Esophagus muscularis mucosa (tissue), 4 donors: ENCODE data around the gene LHFPL2. TPM values are rescaled to one million over a fixed set of nuclear protein-coding genes. Genes with fewer than 3 reads are reported as not detected.

Source experiments
- DNase-seq: peaks from one replicate; pipeline ENCODE4 v3.0.0-alpha.2; 2017; ENCODE audit errors: extremely low spot score
- H3K27ac ChIP-seq, 4 donors: fragments of 200-600 bp; sonication (generic); replicated peaks in 1 of 4; 1 replicate in 3 of 4; 2 replicates in 1 of 4; pipeline ENCODE4 v1.5.1; 2016 to 2019; ENCODE audit warnings: mild to moderate bottlenecking in 1 of 4
- H3K27me3 ChIP-seq, 4 donors: fragments of 200-600 bp; sonication (generic); one replicate each; pipeline versions ENCODE4 v1.5.1 to v1.6.0; 2016 to 2019
- H3K36me3 ChIP-seq, 4 donors: fragments of 200-600 bp; sonication (generic); one replicate each; pipeline ENCODE4 v1.5.1; 2016 to 2019
- H3K4me1 ChIP-seq, 4 donors: fragments of 200-600 bp; sonication (generic); one replicate each; pipeline ENCODE4 v1.5.1; 2016 to 2019
- H3K4me3 ChIP-seq, 4 donors: fragments of 200-600 bp; sonication (generic); 1 replicate in 2 of 4; 2 replicates in 2 of 4; pipeline ENCODE4 v1.5.1; 2016 to 2019; ENCODE audit warnings: mild to moderate bottlenecking in 4 of 4, moderate library complexity in 1 of 4
- H3K9me3 ChIP-seq, 4 donors: fragments of 200-600 bp; sonication (generic); 1 replicate in 3 of 4; 2 replicates in 1 of 4; pipeline ENCODE4 v1.5.1; 2016 to 2019
- EP300 ChIP-seq: sonication (generic); formaldehyde crosslinking; IDR thresholded peaks from one replicate; pipeline ENCODE4 v1.6.1; 2017; ENCODE audit warnings: antibody characterized with exemption
- POLR2A ChIP-seq: fragments of 450-650 bp; IDR thresholded peaks from one replicate; pipeline ENCODE4 v1.6.1; 2017; ENCODE audit warnings: antibody characterized with exemption, moderate library complexity, mild to moderate bottlenecking, low read depth
- POLR2AphosphoS5 ChIP-seq, 2 donors: sonication (generic); formaldehyde crosslinking; IDR thresholded peaks; one replicate each; pipeline ENCODE4 v1.6.1; 2017; ENCODE audit warnings: antibody characterized with exemption in 2 of 2
- WGBS: methylation state at CpG from one replicate; pipeline ENCODE4 v1.1.5; 2018; 5-methylcytosine and 5-hydroxymethylcytosine counted together
- intact Hi-C: fragments of 100-400 bp; cut with DNase I; formaldehyde crosslinking; loops from one replicate; pipeline ENCODE4 v1.15.1; 2023
- total RNA-seq, 4 donors: library from RNA; depleted of rRNA; stranded (reverse); fragments of >200 nt; gene quantifications; one replicate each; pipeline versions ENCODE4 v1.1.0 to v1.2.1, GENCODE V29; 2016
- TF ChIP-seq, protein P1 (sequence below), 3 experiments: fragments of 200-600 bp in 2 of 3; fragments of 450-650 bp in 1 of 3; sonication (generic) in 2 of 3; IDR thresholded peaks; one replicate each; pipeline ENCODE4 v1.5.1; 2017 to 2019; ENCODE audit warnings: antibody characterized with exemption in 3 of 3, mild to moderate bottlenecking in 2 of 3, moderate library complexity in 1 of 3

Gene LHFPL2
- total RNA-seq, 4 donors from 2014 or later = 24.1 to 40.9 (median 28.1) TPM

DNA sequence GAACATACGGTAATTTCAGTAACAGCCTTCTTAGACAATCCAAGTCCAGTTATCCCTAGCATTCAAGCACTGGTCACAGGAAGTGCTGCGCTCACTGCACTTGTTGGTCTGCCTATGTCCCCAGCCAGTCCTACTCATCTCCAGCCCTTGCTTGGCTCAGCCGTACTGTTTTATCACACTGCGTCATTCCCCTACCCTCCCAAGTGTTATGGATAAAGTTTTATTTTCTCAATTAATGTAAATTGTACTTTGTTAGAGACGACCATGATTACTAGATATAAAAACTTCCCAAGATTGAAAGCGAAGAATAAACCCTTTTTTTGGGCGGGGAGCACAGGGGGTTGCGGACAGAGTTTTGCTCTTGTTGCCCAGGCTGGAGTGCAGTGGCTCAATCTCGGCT is 49.6 kb downstream of the LHFPL2 start:
- TF ChIP-seq EP300 (no peak), POLR2AphosphoS5 (IDR thresholded peaks at IDR 0.05) (no peak), POLR2A (no peak)
- TF ChIP-seq, protein P1, sequence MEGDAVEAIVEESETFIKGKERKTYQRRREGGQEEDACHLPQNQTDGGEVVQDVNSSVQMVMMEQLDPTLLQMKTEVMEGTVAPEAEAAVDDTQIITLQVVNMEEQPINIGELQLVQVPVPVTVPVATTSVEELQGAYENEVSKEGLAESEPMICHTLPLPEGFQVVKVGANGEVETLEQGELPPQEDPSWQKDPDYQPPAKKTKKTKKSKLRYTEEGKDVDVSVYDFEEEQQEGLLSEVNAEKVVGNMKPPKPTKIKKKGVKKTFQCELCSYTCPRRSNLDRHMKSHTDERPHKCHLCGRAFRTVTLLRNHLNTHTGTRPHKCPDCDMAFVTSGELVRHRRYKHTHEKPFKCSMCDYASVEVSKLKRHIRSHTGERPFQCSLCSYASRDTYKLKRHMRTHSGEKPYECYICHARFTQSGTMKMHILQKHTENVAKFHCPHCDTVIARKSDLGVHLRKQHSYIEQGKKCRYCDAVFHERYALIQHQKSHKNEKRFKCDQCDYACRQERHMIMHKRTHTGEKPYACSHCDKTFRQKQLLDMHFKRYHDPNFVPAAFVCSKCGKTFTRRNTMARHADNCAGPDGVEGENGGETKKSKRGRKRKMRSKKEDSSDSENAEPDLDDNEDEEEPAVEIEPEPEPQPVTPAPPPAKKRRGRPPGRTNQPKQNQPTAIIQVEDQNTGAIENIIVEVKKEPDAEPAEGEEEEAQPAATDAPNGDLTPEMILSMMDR (IDR thresholded peaks at IDR 0.05) = no peak

DNA sequence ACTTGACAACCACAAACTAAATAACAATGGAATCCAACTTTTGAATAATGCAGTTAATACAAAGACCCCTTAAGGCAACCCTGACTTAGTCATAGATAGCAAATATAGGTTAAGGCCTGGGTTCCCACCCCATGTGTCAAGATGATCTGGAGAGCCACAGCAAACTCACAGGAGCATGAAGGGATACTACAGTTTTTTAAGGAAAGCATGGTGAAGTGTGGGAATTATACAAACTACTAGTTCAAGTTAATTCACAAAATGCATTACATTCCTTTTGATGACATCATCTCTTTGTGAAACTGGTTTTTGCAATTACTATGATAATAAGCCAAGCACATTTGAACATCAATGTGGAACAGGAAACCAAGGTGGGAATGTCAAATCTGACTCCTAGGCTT is 50.6 kb downstream of the LHFPL2 start:
- no peaks in the 10 kb centered on the region for H3K27me3 ChIP-seq
- no peak overlapping the region for H3K27ac ChIP-seq
- no peak for DNase-seq
- no peak overlapping the region for H3K4me3 ChIP-seq
- H3K4me1 ChIP-seq = peaks cover 26 to 73% (median 68%) of the 10 kb centered on the region in 4 donors
- TF ChIP-seq POLR2AphosphoS5 (IDR thresholded peaks at IDR 0.05) = no peak
- no peak for TF ChIP-seq EP300
- TF ChIP-seq, protein P1 (IDR thresholded peaks at IDR 0.05) = no peak
- no peak for TF ChIP-seq POLR2A
- intact Hi-C loops = no loop called here
- no peaks in the 10 kb centered on the region for H3K36me3 ChIP-seq
- no peaks in the 10 kb centered on the region for H3K9me3 ChIP-seq

More for the DNA sequence above, 49.6 kb downstream of the LHFPL2 start:
- no peak overlapping the region for H3K4me3 ChIP-seq
- peak overlapping the region in 1 of 4 donors; percentile 4 for H3K27ac ChIP-seq
- no peaks in the 10 kb centered on the region for H3K27me3 ChIP-seq
- intact Hi-C loops = no loop called here
- H3K4me1 ChIP-seq = peaks cover 19 to 68% (median 60%) of the 10 kb centered on the region in 4 donors
- no peaks in the 10 kb centered on the region for H3K9me3 ChIP-seq
- no peak for DNase-seq
- WGBS = 97% methylated on average over 9 of the region's 9 CpGs
- no peaks in the 10 kb centered on the region for H3K36me3 ChIP-seq

DNA sequence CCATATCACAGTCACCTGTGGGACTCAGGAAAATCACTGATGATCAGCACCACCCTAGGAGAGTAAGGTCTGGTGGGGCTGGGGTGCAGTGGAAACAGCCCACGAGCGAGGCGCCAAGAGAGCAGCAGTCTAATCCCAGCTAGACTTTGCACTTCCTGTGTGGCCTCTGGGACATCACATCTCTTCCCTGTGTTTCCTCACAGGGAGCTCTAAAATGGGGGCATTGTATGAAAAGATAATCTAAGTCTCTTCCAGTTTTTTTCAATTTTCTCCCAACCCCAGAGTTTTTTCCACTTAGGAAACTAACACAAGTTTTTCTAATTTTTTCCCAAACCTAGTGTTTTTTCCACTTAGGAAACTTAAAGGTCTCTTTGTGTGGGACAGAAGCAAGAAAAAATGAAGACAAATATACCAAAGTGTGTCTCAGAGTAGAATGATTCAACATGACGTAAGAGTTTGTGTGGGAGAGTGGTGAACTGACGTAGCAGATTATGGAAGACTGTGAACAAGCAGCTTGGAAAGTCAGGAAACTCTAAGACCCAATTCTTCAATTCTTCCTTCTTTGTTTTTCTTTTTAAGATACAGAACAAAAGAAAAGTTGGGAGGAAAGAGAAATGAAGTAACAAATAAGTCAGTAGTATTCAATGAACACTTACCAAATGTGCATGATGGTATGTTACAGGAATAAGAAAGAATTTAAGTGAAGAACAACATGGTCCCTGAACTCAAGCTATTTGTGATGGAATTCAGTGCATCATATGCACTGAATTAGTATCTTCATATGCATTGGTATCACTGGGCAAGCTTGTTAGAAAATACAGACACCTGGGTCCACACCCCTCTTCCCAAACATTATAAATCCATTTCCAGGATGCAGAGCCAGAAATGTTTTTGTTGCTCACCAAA is 51.3 kb downstream of the LHFPL2 start:
- DNase-seq = peak; percentile 57
- no peaks in the 10 kb centered on the region for H3K9me3 ChIP-seq
- H3K4me1 ChIP-seq = peaks cover 30 to 78% (median 74%) of the 10 kb centered on the region in 4 donors
- TF ChIP-seq POLR2AphosphoS5 (IDR thresholded peaks at IDR 0.05) (no peak), POLR2A (no peak), EP300 (no peak)
- TF ChIP-seq, protein P1 (IDR thresholded peaks at IDR 0.05) = no peak
- no peaks in the 10 kb centered on the region for H3K27me3 ChIP-seq
- H3K4me3 ChIP-seq = no peak overlapping the region
- H3K36me3 ChIP-seq = no peaks in the 10 kb centered on the region
- H3K27ac ChIP-seq = peak overlapping the region; percentile 3 to 80 (median 28)
- WGBS = 68% methylated on average over 5 of the region's 5 CpGs
- intact Hi-C loops = no loop called here

- TF ChIP-seq, protein P1 (IDR thresholded peaks at IDR 0.05) = no peak
- TF ChIP-seq POLR2A = no peak
- TF ChIP-seq EP300 = no peak
- TF ChIP-seq POLR2AphosphoS5 (IDR thresholded peaks at IDR 0.05) = no peak
- H3K9me3 ChIP-seq = no peaks in the 10 kb centered on the region
- H3K27me3 ChIP-seq = no peaks in the 10 kb centered on the region
- 39% methylated on average over 4 of the region's 4 CpGs for WGBS
- DNase-seq = no peak
- H3K27ac ChIP-seq = peak overlapping the region; percentile 70 to 81 (median 79)
- no peak overlapping the region for H3K4me3 ChIP-seq
- intact Hi-C loops = no loop called here
- no peaks in the 10 kb centered on the region for H3K36me3 ChIP-seq
- peaks cover 36 to 83% (median 77%) of the 10 kb centered on the region in 4 donors for H3K4me1 ChIP-seq
Measured at GRCh38 chr5:78595458-78595921, 53.1 kb downstream of the LHFPL2 start.
